NOMO-1 (cell line): Measurements from ENCODE around the gene ELMO2.

Experiments
- DNase-seq, 2 experiments: peaks; one replicate each; lab custom pipeline; 2025; ENCODE audit not compliant: unreplicated experiment in 2 of 2; lab: John Stamatoyannopoulos, UW

The ELMO2 gene

GRCh38 chr20:46334303-46334904, 72.0 kb downstream of the ELMO2 start:
- DNase-seq: no peak

- DNase-seq: no peak
These were observed 73.0 kb downstream of the ELMO2 start for GRCh38 chr20:46333161-46333991.

GRCh38 chr20:46332373-46333160, 73.8 kb downstream of the ELMO2 start:
- no peak for DNase-seq

- DNase-seq: no peak
These were observed 74.6 kb downstream of the ELMO2 start for GRCh38 chr20:46331611-46332361.

- DNase-seq: no peak
These were observed 75.5 kb downstream of the ELMO2 start for GRCh38 chr20:46330831-46331371.

- no peak for DNase-seq
These were observed 76.2 kb downstream of the ELMO2 start for GRCh38 chr20:46330072-46330763.

- DNase-seq: no peak
These were observed 78.1 kb downstream of the ELMO2 start for GRCh38 chr20:46328200-46328882.

- no peak for DNase-seq
These were observed 78.9 kb downstream of the ELMO2 start for GRCh38 chr20:46327557-46327956.

- DNase-seq: no peak
These were observed 80.6 kb downstream of the ELMO2 start for GRCh38 chr20:46325789-46326188.

- DNase-seq: peak in 1 of 2 experiments; percentile 11
These were observed 81.3 kb downstream of the ELMO2 start for GRCh38 chr20:46324960-46325703.

GRCh38 chr20:46324379-46324778, 82.0 kb downstream of the ELMO2 start:
- DNase-seq: no peak

GRCh38 chr20:46323557-46323956, 82.9 kb downstream of the ELMO2 start:
- DNase-seq: no peak

- DNase-seq: no peak
These were observed 83.8 kb downstream of the ELMO2 start for GRCh38 chr20:46322641-46323040.

GRCh38 chr20:46317685-46318177, 88.7 kb downstream of the ELMO2 start:
- DNase-seq: no peak

GRCh38 chr20:46316984-46317684, 89.3 kb downstream of the ELMO2 start:
- DNase-seq: no peak
